ENCODE data around the gene FOXG1. TPM values are rescaled to one million over a fixed set of nuclear protein-coding genes. Genes with fewer than 3 reads are reported as not detected.
A peak's percentile ranks its signal among the peaks of the same experiment; 100 is the strongest.

Gene FOXG1
- total RNA-seq, 1 donor from 2014 or later, result not detected

DNA sequence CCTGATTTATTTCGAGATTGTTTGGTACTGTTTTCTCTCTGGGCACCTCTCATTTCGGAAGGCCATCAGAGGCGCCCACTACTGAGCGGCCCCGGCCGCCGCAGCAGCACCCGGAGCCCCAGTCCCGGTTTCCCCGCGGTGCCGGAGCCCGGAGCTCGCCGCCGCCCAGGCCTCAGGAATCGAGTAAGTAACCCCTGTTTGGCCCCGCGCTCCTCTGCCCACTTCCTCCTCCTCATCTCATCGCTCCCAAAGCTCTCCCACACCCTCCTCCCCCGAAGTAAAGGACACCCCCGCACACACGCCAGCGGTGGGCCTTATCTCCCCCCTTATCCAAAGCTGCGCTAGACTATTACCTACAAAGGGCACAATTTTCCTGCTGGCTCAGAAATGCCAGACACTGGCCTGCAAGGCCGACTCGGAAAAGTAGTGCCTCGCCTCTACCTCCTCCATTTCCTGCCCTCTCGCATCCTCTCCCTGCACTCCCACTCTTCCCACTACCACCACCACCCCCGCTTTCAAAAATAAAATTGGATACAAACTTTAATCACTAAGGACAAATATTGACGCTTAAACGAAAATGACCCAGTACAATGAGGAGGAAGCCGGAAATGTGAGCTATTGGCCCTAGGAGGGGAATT is 637 bp upstream of the FOXG1 start:
- peaks cover 12% of the 10 kb centered on the region for H3K4me1 Mint-ChIP-seq
- CTCF ChIA-PET, result no interaction called here
- peak overlapping the region; percentile 24 for H3K27ac Mint-ChIP-seq
- POLR2A ChIA-PET, result no interaction called here
- DNase-seq, result no peak
- ATAC-seq (ENCODE audit: low read depth), result no peak
- H3K9me3 Mint-ChIP-seq, result peaks cover 2% of the 10 kb centered on the region
- peak overlapping the region; percentile 69 for H3K4me3 Mint-ChIP-seq
- TF ChIP-seq, protein P1, sequence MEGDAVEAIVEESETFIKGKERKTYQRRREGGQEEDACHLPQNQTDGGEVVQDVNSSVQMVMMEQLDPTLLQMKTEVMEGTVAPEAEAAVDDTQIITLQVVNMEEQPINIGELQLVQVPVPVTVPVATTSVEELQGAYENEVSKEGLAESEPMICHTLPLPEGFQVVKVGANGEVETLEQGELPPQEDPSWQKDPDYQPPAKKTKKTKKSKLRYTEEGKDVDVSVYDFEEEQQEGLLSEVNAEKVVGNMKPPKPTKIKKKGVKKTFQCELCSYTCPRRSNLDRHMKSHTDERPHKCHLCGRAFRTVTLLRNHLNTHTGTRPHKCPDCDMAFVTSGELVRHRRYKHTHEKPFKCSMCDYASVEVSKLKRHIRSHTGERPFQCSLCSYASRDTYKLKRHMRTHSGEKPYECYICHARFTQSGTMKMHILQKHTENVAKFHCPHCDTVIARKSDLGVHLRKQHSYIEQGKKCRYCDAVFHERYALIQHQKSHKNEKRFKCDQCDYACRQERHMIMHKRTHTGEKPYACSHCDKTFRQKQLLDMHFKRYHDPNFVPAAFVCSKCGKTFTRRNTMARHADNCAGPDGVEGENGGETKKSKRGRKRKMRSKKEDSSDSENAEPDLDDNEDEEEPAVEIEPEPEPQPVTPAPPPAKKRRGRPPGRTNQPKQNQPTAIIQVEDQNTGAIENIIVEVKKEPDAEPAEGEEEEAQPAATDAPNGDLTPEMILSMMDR (IDR thresholded peaks at IDR 0.05), result no peak
- H3K36me3 Mint-ChIP-seq (ENCODE audit: low read depth), result peaks cover 4% of the 10 kb centered on the region
- H3K27me3 Mint-ChIP-seq, result peaks cover 61% of the 10 kb centered on the region
- intact Hi-C loops (cut with micrococcal nuclease), result no loop called here

DNA sequence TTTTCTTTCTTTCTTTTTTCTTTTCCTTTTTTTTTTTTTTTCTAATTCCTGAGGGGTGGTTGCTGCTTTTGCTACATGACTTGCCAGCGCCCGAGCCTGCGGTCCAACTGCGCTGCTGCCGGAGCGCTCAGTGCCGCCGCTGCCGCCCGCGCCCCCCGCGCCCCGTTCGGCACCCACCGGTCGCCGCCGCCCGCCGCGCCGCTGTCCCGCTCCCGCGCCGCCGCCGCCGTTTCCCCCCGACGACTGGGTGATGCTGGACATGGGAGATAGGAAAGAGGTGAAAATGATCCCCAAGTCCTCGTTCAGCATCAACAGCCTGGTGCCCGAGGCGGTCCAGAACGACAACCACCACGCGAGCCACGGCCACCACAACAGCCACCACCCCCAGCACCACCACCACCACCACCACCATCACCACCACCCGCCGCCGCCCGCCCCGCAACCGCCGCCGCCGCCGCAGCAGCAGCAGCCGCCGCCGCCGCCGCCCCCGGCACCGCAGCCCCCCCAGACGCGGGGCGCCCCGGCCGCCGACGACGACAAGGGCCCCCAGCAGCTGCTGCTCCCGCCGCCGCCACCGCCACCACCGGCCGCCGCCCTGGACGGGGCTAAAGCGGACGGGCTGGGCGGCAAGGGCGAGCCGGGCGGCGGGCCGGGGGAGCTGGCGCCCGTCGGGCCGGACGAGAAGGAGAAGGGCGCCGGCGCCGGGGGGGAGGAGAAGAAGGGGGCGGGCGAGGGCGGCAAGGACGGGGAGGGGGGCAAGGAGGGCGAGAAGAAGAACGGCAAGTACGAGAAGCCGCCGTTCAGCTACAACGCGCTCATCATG is 654 bp downstream of the FOXG1 start:
- intact Hi-C loops (cut with micrococcal nuclease), result no loop called here
- Mint-ChIP-seq H3K9me3 (peaks cover 2% of the 10 kb centered on the region), H3K4me3 (peak overlapping the region; percentile 55), H3K36me3 (ENCODE audit: low read depth) (peaks cover 4% of the 10 kb centered on the region), H3K4me1 (peaks cover 12% of the 10 kb centered on the region), H3K27me3 (peaks cover 51% of the 10 kb centered on the region), H3K27ac (no peak overlapping the region)
- CTCF ChIA-PET, result no interaction called here
- TF ChIP-seq, protein P1 (IDR thresholded peaks at IDR 0.05), result no peak
- POLR2A ChIA-PET, result no interaction called here
- no peak for ATAC-seq (ENCODE audit: low read depth)
- no peak for DNase-seq

- ChIA-PET POLR2A (no interaction called here), CTCF (no interaction called here)
- ATAC-seq (ENCODE audit: low read depth) (no peak), DNase-seq (no peak)
- H3K4me3 Mint-ChIP-seq, result peak overlapping the region; percentile 55
- peaks cover 2% of the 10 kb centered on the region for H3K9me3 Mint-ChIP-seq
- peaks cover 12% of the 10 kb centered on the region for H3K4me1 Mint-ChIP-seq
- H3K36me3 Mint-ChIP-seq (ENCODE audit: low read depth), result peaks cover 4% of the 10 kb centered on the region
- H3K27me3 Mint-ChIP-seq, result peaks cover 51% of the 10 kb centered on the region
- H3K27ac Mint-ChIP-seq, result peak overlapping the region; percentile 11
- intact Hi-C loops (cut with micrococcal nuclease), result no loop called here
- TF ChIP-seq, protein P1 (IDR thresholded peaks at IDR 0.05), result no peak
Observed at GRCh38 chr14:28767853-28768741, 1.5 kb downstream of the FOXG1 start.

- ATAC-seq (ENCODE audit: low read depth), result no peak
- H3K4me1 Mint-ChIP-seq, result peaks cover 14% of the 10 kb centered on the region
- no peak for DNase-seq
- intact Hi-C loops (cut with micrococcal nuclease), result no loop called here
- peaks cover 53% of the 10 kb centered on the region for H3K27me3 Mint-ChIP-seq
- H3K36me3 Mint-ChIP-seq (ENCODE audit: low read depth), result peaks cover 4% of the 10 kb centered on the region
- ChIA-PET POLR2A (no interaction called here), CTCF (no interaction called here)
- peaks cover 2% of the 10 kb centered on the region for H3K9me3 Mint-ChIP-seq
- no peak overlapping the region for H3K27ac Mint-ChIP-seq
- H3K4me3 Mint-ChIP-seq, result no peak overlapping the region
- TF ChIP-seq, protein P1 (IDR thresholded peaks at IDR 0.05), result no peak
Observed at GRCh38 chr14:28769276-28769880, 2.8 kb downstream of the FOXG1 start.
